Measurements from ENCODE around the gene KCNH2. TPM values are rescaled to one million over a fixed set of nuclear protein-coding genes. Genes with fewer than 3 reads are reported as not detected.

Gene KCNH2
- total RNA-seq, 2 donors from 2014 or later = 1.1 to 1.9 TPM

- 92 to 97% methylated on average over 23 to 27 of the region's 27 CpGs for WGBS, 2 experiments (ENCODE audit: insufficient coverage in 1 of 2, insufficient read length in 1 of 2)
- no peak overlapping the region for H3K4me3 Mint-ChIP-seq
- H3K36me3 Mint-ChIP-seq (ENCODE audit: low read depth) = no peaks in the 10 kb centered on the region
- peak; percentile 35 for DNase-seq
- Histone ChIP-seq H3K36me3 (ENCODE audit: control insufficient read depth, insufficient read depth, low read length) (no peaks in the 10 kb centered on the region), H3K9me3 (ENCODE audit: control insufficient read depth, low read length) (no peaks in the 10 kb centered on the region), H3K9ac (ENCODE audit: extremely low read depth, low read length, poor library complexity, severe bottlenecking) (no peak overlapping the region), H3K4me3 (ENCODE audit: low read length) (no peak overlapping the region), H3K4me1 (ENCODE audit: control insufficient read depth, insufficient read depth, low read length) (no peaks in the 10 kb centered on the region), H3K27me3 (ENCODE audit: control insufficient read depth, insufficient read depth, low read length, poor library complexity, severe bottlenecking) (peaks cover 5% of the 10 kb centered on the region), H3K27ac (ENCODE audit: low read depth, low read length) (no peak overlapping the region)
- peaks cover 12% of the 10 kb centered on the region for H3K4me1 Mint-ChIP-seq
- H3K27me3 Mint-ChIP-seq (ENCODE audit: insufficient read depth) = peaks cover 9% of the 10 kb centered on the region
- TF ChIP-seq CTCF (conservative IDR thresholded peaks at IDR 0.05) = no peak
- H3K9me3 Mint-ChIP-seq = no peaks in the 10 kb centered on the region
- no peak overlapping the region for H3K27ac Mint-ChIP-seq
These were observed 27.5 kb downstream of the KCNH2 start for GRCh38 chr7:150950496-150951180.

- Histone ChIP-seq H3K36me3 (ENCODE audit: control insufficient read depth, insufficient read depth, low read length) (no peaks in the 10 kb centered on the region), H3K4me3 (ENCODE audit: low read length) (no peak overlapping the region), H3K9ac (ENCODE audit: extremely low read depth, low read length, poor library complexity, severe bottlenecking) (no peak overlapping the region), H3K27me3 (ENCODE audit: control insufficient read depth, insufficient read depth, low read length, poor library complexity, severe bottlenecking) (peaks cover 5% of the 10 kb centered on the region), H3K4me1 (ENCODE audit: control insufficient read depth, insufficient read depth, low read length) (no peaks in the 10 kb centered on the region), H3K9me3 (ENCODE audit: control insufficient read depth, low read length) (no peaks in the 10 kb centered on the region), H3K27ac (ENCODE audit: low read depth, low read length) (no peak overlapping the region)
- no peak for DNase-seq
- Mint-ChIP-seq H3K4me1 (peaks cover 10% of the 10 kb centered on the region), H3K27me3 (ENCODE audit: insufficient read depth) (peaks cover 9% of the 10 kb centered on the region), H3K9me3 (no peaks in the 10 kb centered on the region), H3K4me3 (no peak overlapping the region), H3K36me3 (ENCODE audit: low read depth) (no peaks in the 10 kb centered on the region), H3K27ac (no peak overlapping the region)
- no peak for TF ChIP-seq CTCF (conservative IDR thresholded peaks at IDR 0.05)
- WGBS, 2 experiments (ENCODE audit: insufficient coverage in 1 of 2, insufficient read length in 1 of 2) = 86% methylated on average over 9 to 16 of the region's 16 CpGs
These were observed 28.1 kb downstream of the KCNH2 start for GRCh38 chr7:150949971-150950491.

GRCh38 chr7:150949564-150949963 is 28.6 kb downstream of the KCNH2 start:
- H3K4me1 ChIP-seq (ENCODE audit: control insufficient read depth, insufficient read depth, low read length) = no peaks in the 10 kb centered on the region
- H3K4me3 Mint-ChIP-seq = no peak overlapping the region

More at GRCh38 chr7:150949564-150949963, 28.6 kb downstream of the KCNH2 start:
- Mint-ChIP-seq H3K27me3 (ENCODE audit: insufficient read depth) (peaks cover 8% of the 10 kb centered on the region), H3K27ac (no peak overlapping the region), H3K36me3 (ENCODE audit: low read depth) (no peaks in the 10 kb centered on the region), H3K9me3 (no peaks in the 10 kb centered on the region), H3K4me1 (peaks cover 8% of the 10 kb centered on the region)
- Histone ChIP-seq H3K27ac (ENCODE audit: low read depth, low read length) (no peak overlapping the region), H3K9me3 (ENCODE audit: control insufficient read depth, low read length) (no peaks in the 10 kb centered on the region), H3K36me3 (ENCODE audit: control insufficient read depth, insufficient read depth, low read length) (no peaks in the 10 kb centered on the region), H3K4me3 (ENCODE audit: low read length) (no peak overlapping the region), H3K27me3 (ENCODE audit: control insufficient read depth, insufficient read depth, low read length, poor library complexity, severe bottlenecking) (peaks cover 5% of the 10 kb centered on the region), H3K9ac (ENCODE audit: extremely low read depth, low read length, poor library complexity, severe bottlenecking) (no peak overlapping the region)
- no peak for DNase-seq
- no peak for TF ChIP-seq CTCF (conservative IDR thresholded peaks at IDR 0.05)
- 70 to 86% methylated on average over 2 to 4 of the region's 4 CpGs for WGBS, 2 experiments (ENCODE audit: insufficient coverage in 1 of 2, insufficient read length in 1 of 2)

All from endodermal cell (in vitro differentiated cells).